Trophoblast cell (in vitro differentiated cells and primary cell): ENCODE results near the gene DOCK2.

Source experiments
- DNase-seq, 2 donors: peaks; one replicate each; pipeline ENCODE4 v3.0.0-alpha.2; 2016
- H2AFZ ChIP-seq: 2 replicates; pipeline ENCODE4 v1.6.1; 2013; ENCODE audit warnings: low read length, moderate library complexity, mild to moderate bottlenecking; ENCODE audit not compliant: insufficient read depth, poor library complexity
- H2AK5ac ChIP-seq: 2 replicates; pipeline ENCODE4 v1.6.1; 2013; ENCODE audit warnings: mild to moderate bottlenecking, low read length
- H2BK120ac ChIP-seq: 2 replicates; pipeline ENCODE4 v1.6.1; 2013; ENCODE audit warnings: low read length, mild to moderate bottlenecking, moderate library complexity; ENCODE audit not compliant: insufficient read depth, poor library complexity
- H2BK12ac ChIP-seq: 2 replicates; pipeline ENCODE4 v1.6.1; 2013; ENCODE audit warnings: mild to moderate bottlenecking, low read length, moderate library complexity
- H2BK5ac ChIP-seq: 2 replicates; pipeline ENCODE4 v1.6.1; 2013; ENCODE audit warnings: low read length, low read depth, moderate library complexity, mild to moderate bottlenecking; ENCODE audit not compliant: poor library complexity
- H3K14ac ChIP-seq: 2 replicates; pipeline ENCODE4 v1.6.1; 2013; ENCODE audit warnings: mild to moderate bottlenecking, low read length
- H3K18ac ChIP-seq: 2 replicates; pipeline ENCODE4 v1.6.1; 2013; ENCODE audit warnings: mild to moderate bottlenecking, low read length
- H3K23ac ChIP-seq: 2 replicates; pipeline ENCODE4 v1.6.1; 2013; ENCODE audit warnings: low read length
- H3K27ac ChIP-seq: 2 replicates; pipeline ENCODE4 v1.5.1; 2013; ENCODE audit warnings: low read depth, mild to moderate bottlenecking, inconsistent platforms, low read length, moderate library complexity
- H3K27me3 ChIP-seq: 2 replicates; pipeline ENCODE4 v1.6.1; 2013; ENCODE audit warnings: inconsistent platforms, mild to moderate bottlenecking, low read length, moderate library complexity; ENCODE audit not compliant: insufficient read depth
- H3K36me3 ChIP-seq, 2 experiments: 1 replicate in 1 of 2; 2 replicates in 1 of 2; pipeline ENCODE4 v1.6.1; 2013; ENCODE audit warnings: low read length in 2 of 2, mild to moderate bottlenecking in 2 of 2, moderate library complexity in 1 of 2; ENCODE audit not compliant: insufficient read depth in 2 of 2, control insufficient read depth in 1 of 2
- H3K4ac ChIP-seq: 2 replicates; pipeline ENCODE4 v1.6.1; 2013; ENCODE audit warnings: low read depth, mild to moderate bottlenecking, low read length, moderate library complexity
- H3K4me1 ChIP-seq, 2 experiments: 1 replicate in 1 of 2; 2 replicates in 1 of 2; pipeline ENCODE4 v1.6.1; 2013; ENCODE audit warnings: low read length in 2 of 2, mild to moderate bottlenecking in 2 of 2, moderate library complexity in 1 of 2; ENCODE audit not compliant: insufficient read depth in 2 of 2, control insufficient read depth in 1 of 2
- H3K4me2 ChIP-seq: 2 replicates; pipeline ENCODE4 v1.6.1; 2013; ENCODE audit warnings: inconsistent platforms, mild to moderate bottlenecking, low read length, moderate library complexity
- H3K4me3 ChIP-seq: 2 replicates; pipeline ENCODE4 v1.5.1; 2013; ENCODE audit warnings: mild to moderate bottlenecking, low read depth, low read length, inconsistent platforms
- H3K79me1 ChIP-seq: one replicate; pipeline ENCODE4 v1.6.1; 2013; ENCODE audit warnings: low read length
- H3K79me2 ChIP-seq: 2 replicates; pipeline ENCODE4 v1.6.1; 2013; ENCODE audit warnings: low read length, mild to moderate bottlenecking; ENCODE audit not compliant: control insufficient read depth, insufficient read depth, poor library complexity
- H3K9ac ChIP-seq: 2 replicates; pipeline ENCODE4 v1.6.1; 2013; ENCODE audit warnings: mild to moderate bottlenecking, low read length
- H3K9me3 ChIP-seq: 2 replicates; pipeline ENCODE4 v1.6.1; 2013; ENCODE audit warnings: low read depth, mild to moderate bottlenecking, control low read depth, inconsistent platforms, low read length; ENCODE audit not compliant: insufficient read depth
- H4K12ac ChIP-seq: 2 replicates; pipeline ENCODE4 v1.6.1; 2013; ENCODE audit warnings: low read depth, mild to moderate bottlenecking, low read length, moderate library complexity
- H4K8ac ChIP-seq: 2 replicates; pipeline ENCODE4 v1.6.1; 2013; ENCODE audit warnings: low read depth, mild to moderate bottlenecking, low read length, moderate library complexity
- H4K91ac ChIP-seq: one replicate; pipeline ENCODE4 v1.6.1; 2013; ENCODE audit warnings: low read depth, mild to moderate bottlenecking, low read length, moderate library complexity
- WGBS: extraction: QIAGEN DNeasy Blood & Tissue Kit; methylation state at CpG from one replicate; pipeline ENCODE4 v1.1.7; 2013; ENCODE audit warnings: missing lambda C conversion rate; ENCODE audit not compliant: insufficient read length, insufficient coverage; ENCODE audit errors: extremely low coverage; 5-methylcytosine and 5-hydroxymethylcytosine counted together

DOCK2 gene

GRCh38 chr5:169719360-169720314, 82.6 kb downstream of the DOCK2 start:
- Histone ChIP-seq H2BK12ac (no peak overlapping the region), H3K9me3 (no peaks in the 10 kb centered on the region), H3K27me3 (no peaks in the 10 kb centered on the region), H3K27ac (no peak overlapping the region), H2BK120ac (no peak overlapping the region), H4K91ac (no peak overlapping the region), H3K4me1 (no peaks in the 10 kb centered on the region), H3K4ac (no peak overlapping the region), H3K23ac (no peak overlapping the region), H4K12ac (no peak overlapping the region), H2AK5ac (no peak overlapping the region), H2BK5ac (no peak overlapping the region), H2AFZ (no peak overlapping the region), H3K79me1 (no peaks in the 10 kb centered on the region), H3K79me2 (no peaks in the 10 kb centered on the region), H3K9ac (no peak overlapping the region), H3K14ac (no peak overlapping the region), H3K4me3 (no peak overlapping the region), H4K8ac (no peak overlapping the region), H3K4me2 (no peak overlapping the region), H3K36me3 (no peaks in the 10 kb centered on the region), H3K18ac (no peak overlapping the region)
- no CpG with 5 or more reads among the region's 7 CpGs for WGBS
- DNase-seq = no peak

GRCh38 chr5:169721771-169722170, 84.7 kb downstream of the DOCK2 start:
- 100% methylated on average over 1 of the region's 2 CpGs for WGBS
- no peaks in the 10 kb centered on the region for H3K4me1 ChIP-seq
- no peak overlapping the region for H2AK5ac ChIP-seq
- H3K79me2 ChIP-seq = no peaks in the 10 kb centered on the region
- H2AFZ ChIP-seq = no peak overlapping the region
- H4K8ac ChIP-seq = no peak overlapping the region
- no peak overlapping the region for H3K4me2 ChIP-seq
- H2BK120ac ChIP-seq = no peak overlapping the region
- no peak overlapping the region for H3K9ac ChIP-seq
- H4K91ac ChIP-seq = no peak overlapping the region
- H3K27me3 ChIP-seq = no peaks in the 10 kb centered on the region
- no peaks in the 10 kb centered on the region for H3K36me3 ChIP-seq
- DNase-seq = no peak
- no peaks in the 10 kb centered on the region for H3K9me3 ChIP-seq
- H2BK12ac ChIP-seq = no peak overlapping the region
- no peak overlapping the region for H3K14ac ChIP-seq
- H3K4ac ChIP-seq = no peak overlapping the region
- H3K18ac ChIP-seq = no peak overlapping the region
- no peak overlapping the region for H3K4me3 ChIP-seq
- H3K23ac ChIP-seq = no peak overlapping the region
- H3K27ac ChIP-seq = no peak overlapping the region
- no peak overlapping the region for H2BK5ac ChIP-seq
- H4K12ac ChIP-seq = no peak overlapping the region
- H3K79me1 ChIP-seq = no peaks in the 10 kb centered on the region

DNA sequence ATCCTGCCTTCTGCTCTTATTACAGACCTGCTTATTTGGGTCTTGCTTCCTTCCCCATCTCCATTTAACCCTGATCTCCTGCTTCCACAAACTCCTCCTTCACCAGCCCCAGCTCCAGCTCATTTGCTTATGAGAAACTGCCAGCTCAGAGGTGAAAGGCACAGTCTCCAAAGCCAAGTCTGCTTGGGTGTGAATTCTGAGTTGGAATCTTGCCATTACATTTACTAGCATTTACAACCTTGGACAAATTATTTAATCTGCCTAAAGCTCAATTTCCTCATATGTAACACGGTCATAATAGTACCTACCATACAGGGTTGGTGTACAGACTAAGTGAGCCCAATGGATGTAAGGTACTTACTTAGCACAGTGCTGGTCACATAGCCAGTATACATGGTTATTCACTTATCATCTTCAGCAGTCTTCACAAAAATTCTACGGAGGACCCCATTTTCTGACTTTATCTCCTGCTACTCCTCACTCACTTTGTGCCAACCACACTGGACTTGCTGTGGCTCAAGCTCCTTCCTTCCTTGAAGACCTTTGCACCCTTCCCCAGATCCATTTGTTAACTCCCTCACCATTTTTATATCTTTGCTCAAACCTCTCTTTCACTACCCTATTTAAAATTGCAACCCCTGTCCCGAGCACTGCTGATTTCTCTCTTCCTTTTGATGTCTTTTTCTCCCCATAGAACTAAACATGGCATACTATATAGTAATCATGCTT, 86.2 kb downstream of the DOCK2 start:
- Histone ChIP-seq H4K12ac (no peak overlapping the region), H3K9ac (no peak overlapping the region)

DNA sequence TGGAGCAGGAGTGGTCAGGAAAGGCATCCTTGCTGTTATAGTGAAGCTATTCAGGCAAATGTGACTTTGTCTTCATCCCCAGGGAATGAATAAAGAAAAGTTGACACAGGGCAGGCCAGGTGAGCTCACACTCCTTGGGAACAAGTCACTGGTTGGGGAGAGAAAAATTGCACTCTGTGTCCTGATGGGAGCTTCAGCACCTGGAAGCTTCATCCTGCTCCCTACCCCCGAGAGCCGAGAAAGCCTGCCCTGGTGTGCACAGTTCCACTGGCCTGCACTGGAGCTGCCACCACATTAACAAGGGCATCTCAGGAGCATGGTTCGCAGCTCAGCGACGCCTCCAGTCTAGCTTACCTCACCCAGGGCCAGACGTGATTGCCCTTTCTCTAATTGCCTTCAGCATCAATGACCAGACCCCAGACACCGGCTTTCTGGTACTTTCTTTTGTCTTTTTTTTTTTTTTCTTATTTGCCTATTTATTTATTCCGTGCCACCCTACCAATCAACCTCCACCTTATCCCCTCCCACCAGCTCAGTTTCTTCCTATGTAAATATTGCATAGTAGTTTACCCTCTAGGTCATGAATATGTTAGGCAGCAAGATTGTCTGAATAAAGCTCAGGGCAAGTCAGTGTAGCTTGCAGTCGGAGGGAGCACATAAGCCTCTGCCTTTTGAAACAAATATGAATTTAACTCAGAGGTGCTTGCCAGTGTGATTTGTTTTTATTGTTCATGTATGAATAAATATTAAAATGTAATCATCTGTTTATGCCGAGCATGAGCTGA, 87.4 kb downstream of the DOCK2 start:
- Histone ChIP-seq H3K23ac (no peak overlapping the region), H3K14ac (no peak overlapping the region), H3K9ac (no peak overlapping the region)

More for the DNA sequence above, 86.2 kb downstream of the DOCK2 start:
- no peak overlapping the region for H3K4me2 ChIP-seq
- no peak overlapping the region for H3K4me3 ChIP-seq
- no peak overlapping the region for H4K8ac ChIP-seq
- no peaks in the 10 kb centered on the region for H3K79me2 ChIP-seq
- DNase-seq = no peak
- H3K79me1 ChIP-seq = no peaks in the 10 kb centered on the region
- H3K27ac ChIP-seq = no peak overlapping the region
- no peak overlapping the region for H3K18ac ChIP-seq
- H2BK5ac ChIP-seq = no peak overlapping the region
- no CpG with 5 or more reads among the region's 3 CpGs for WGBS
- H2BK12ac ChIP-seq = no peak overlapping the region
- no peaks in the 10 kb centered on the region for H3K9me3 ChIP-seq
- H2BK120ac ChIP-seq = no peak overlapping the region
- no peak overlapping the region for H3K4ac ChIP-seq
- no peaks in the 10 kb centered on the region for H3K27me3 ChIP-seq
- H2AK5ac ChIP-seq = no peak overlapping the region
- no peak overlapping the region for H4K91ac ChIP-seq
- no peak overlapping the region for H2AFZ ChIP-seq
- no peak overlapping the region for H3K23ac ChIP-seq
- H3K36me3 ChIP-seq = no peaks in the 10 kb centered on the region
- H3K14ac ChIP-seq = no peak overlapping the region
- H3K4me1 ChIP-seq = no peaks in the 10 kb centered on the region

More for the DNA sequence above, 87.4 kb downstream of the DOCK2 start:
- Histone ChIP-seq H3K4me3 (no peak overlapping the region), H3K79me2 (no peaks in the 10 kb centered on the region), H3K9me3 (no peaks in the 10 kb centered on the region), H4K12ac (no peak overlapping the region), H2AK5ac (no peak overlapping the region), H4K91ac (no peak overlapping the region), H3K4me1 (no peaks in the 10 kb centered on the region), H3K18ac (no peak overlapping the region), H2AFZ (no peak overlapping the region), H3K27me3 (no peaks in the 10 kb centered on the region), H3K36me3 (no peaks in the 10 kb centered on the region), H4K8ac (no peak overlapping the region), H3K4ac (no peak overlapping the region), H3K79me1 (no peaks in the 10 kb centered on the region), H3K27ac (no peak overlapping the region), H3K4me2 (no peak overlapping the region), H2BK120ac (no peak overlapping the region), H2BK5ac (no peak overlapping the region), H2BK12ac (no peak overlapping the region)
- 100% methylated on average over 1 of the region's 10 CpGs for WGBS
- no peak for DNase-seq
